ENCODE measurements around the gene PHACTR1.
"Not testable (repeated sequence)": the region's sequence is repeated elsewhere in the genome, so short reads cannot be mapped to it uniquely, and the experiment has no call there.

PHACTR1 gene

DNA sequence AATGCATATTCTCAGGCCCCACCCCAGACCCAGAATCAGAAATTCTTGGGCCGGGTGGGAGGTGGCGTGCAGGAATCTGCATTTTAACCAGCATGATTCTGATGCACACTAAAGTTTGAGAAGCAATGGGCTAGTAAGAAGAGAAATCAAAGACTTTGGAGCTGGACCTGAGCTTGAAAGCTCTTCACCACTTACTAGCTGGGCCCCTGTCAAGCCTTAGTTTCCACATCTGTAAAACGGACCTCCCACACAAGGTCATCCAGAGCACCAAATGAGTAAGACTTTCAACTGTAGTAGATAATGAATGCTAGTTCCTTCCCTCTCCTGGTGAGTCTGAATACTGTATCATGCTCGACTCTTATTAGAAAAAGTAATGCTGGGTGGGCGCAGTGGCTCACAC lies 524.8 kb downstream of the PHACTR1 start:
- no peak for DNase-seq

DNA sequence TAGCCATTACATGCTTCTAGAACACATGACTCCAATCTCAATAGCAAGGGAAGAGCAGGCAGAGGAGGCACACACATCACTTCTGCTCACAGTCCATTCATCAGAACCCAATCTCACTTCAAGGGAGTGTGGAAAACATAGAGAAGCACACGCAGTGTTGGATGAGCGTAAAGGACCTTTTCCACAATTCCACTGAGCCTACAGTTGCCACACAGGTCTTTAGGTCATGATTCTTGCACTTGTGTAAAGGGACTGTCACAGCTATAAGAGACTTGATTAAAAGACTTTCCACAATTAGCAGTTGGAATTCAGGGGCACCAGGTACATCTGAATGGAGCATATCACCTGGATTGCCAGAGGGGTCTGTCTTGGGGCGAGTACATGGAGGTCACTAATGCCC lies 525.6 kb downstream of the PHACTR1 start:
- no peak for DNase-seq

DNA sequence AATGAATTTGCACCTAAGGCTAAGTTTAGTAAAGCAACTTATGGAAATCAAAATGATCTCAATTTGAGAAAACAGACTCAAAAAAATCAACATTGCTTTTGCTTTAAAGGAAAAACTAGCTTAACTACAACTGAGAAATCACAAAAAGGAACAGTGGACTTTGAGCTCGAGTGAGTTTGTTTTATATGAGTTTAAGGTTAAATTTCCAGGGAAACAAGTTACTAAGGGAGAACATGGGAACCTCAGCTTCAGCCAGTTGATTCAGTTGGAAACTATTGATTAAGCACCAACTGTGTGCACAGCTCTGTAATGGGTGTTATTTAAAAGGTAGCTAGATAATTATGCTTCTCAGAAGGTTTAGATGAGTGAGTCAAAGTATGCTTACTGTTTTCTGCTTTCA lies 526.0 kb downstream of the PHACTR1 start:
- DNase-seq = no peak

DNA sequence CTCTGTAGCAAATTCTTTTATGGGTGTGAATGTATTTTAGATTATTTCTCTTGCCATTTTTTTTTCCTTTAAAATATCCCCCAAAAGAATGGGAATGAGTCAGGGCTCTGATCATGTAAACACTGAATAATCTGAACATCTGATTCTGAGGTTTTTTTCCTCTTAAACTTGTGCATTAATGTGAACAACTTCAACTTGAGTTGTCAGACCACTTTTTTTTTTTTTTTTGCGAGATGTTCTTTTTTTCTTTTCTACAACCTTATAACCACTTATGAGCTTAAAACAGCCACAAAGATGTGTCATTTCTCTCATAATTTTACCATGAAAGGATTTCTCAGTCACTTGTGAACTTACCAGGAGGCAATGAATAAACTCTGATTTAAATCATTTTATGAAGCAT lies 526.5 kb downstream of the PHACTR1 start:
- no peak for DNase-seq

DNA sequence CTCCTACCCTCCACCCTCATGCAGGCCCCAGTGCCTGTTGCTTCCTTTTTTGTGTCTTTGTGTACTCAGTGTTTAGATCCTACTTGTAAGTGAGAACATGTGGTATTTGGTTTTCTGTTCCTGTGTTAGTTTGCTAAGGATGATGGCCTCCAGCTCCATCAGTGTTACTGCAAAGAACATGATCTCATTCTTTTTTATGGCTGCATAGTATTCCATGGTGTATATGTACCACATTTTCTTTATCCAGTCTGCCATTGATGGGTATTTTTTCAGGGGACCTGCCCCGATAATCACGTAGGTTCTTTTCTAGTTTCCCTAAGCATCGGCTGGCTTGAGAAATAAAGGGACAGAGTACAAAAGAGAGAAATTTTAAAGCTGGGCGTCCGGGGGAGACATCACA lies 527.2 kb downstream of the PHACTR1 start:
- DNase-seq = not testable (repeated sequence)

DNA sequence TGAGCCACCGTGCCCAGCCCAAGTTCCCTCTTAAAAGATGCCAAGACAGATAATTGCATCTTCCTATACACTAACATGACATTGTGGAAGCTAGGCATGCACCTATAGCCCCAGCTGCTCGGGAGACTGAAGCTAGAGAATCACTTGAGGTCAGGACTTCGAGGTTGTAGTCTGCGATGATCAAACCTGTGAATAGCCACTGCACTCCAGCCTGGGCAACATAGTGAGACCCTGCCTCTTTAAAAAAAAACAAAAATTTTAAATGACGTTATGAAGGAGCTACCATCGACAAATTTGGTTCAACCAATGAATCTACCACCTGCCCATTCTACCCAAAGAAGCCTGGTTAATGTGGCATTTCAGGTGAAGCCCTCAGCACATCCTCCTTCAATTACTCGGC lies 531.1 kb downstream of the PHACTR1 start:
- DNase-seq = no peak

DNA sequence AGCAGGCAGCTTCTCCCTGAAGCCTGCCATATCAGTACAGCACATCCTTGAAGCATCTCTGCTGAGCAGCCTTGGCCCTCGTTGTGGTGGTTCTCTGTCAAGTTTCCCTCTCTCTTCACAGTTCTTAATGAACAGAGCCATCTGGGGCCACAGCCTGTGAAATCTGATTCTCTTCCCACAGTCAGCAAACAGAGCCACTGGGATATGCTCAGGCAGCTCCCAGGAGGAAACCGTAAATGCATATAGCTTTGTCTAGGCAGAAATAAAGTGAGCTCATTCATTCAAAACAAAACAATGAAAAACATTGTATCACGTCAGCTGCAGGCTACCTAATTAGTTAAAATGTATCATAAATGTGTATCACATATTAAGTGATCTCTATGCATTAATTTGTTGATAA lies 531.5 kb downstream of the PHACTR1 start:
- DNase-seq = no peak

DNA sequence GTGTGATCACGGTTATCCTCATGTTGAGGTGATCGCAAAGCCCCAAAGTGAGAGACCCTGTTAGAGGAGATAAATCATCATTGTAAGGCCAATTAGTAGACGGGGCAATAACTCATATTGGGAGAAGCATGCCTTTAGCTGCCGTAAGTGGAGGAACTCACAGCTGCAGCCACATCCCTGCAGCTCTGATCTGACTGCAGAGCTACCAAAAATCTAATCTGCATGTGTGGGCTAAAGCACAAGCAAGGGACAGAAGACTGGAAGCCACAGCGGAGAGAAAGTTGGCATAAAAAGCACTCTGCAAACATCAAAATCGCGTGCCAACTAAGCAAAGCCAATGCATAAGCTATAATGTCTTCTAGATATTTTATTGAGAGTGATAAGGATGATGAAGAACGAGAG lies 532.0 kb downstream of the PHACTR1 start:
- DNase-seq = no peak

DNA sequence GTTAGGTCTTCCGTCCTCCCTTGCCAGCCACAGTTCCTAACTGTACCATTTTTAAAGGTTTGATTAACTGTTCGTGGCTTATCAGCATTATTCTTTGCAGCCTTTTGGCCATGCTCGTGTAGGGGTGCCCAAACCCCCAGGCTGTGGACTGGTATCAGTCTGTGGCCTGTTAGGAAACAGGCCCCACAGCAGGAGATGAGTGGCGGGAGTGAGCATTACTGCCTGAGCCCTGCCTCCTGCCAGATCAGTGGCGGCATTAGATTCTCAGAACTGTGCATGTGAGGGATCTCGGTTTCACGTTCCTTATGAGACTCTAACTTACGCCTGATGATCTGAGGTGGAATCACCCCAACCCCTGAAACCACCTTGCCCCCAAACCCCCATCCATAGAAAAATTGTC lies 532.4 kb downstream of the PHACTR1 start:
- DNase-seq = no peak

DNA sequence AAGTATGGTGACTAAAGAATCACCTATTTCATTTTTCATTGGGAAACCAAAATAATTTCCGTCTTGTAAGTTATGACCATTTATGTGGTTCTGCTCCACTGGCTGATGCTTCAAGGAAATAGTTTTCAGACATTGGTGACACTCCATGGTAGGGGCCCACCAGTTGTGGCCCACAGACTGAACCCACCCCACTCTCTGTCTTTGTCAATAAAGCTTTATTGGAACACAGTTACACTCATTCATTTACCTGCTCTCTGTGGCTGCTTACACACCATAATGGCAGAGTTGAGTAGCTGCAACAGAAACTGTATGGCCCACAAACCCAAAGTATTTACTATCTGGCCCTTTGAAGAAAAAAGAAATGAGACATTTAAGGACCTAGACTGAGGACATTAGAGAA lies 533.2 kb downstream of the PHACTR1 start:
- DNase-seq = no peak

DNA sequence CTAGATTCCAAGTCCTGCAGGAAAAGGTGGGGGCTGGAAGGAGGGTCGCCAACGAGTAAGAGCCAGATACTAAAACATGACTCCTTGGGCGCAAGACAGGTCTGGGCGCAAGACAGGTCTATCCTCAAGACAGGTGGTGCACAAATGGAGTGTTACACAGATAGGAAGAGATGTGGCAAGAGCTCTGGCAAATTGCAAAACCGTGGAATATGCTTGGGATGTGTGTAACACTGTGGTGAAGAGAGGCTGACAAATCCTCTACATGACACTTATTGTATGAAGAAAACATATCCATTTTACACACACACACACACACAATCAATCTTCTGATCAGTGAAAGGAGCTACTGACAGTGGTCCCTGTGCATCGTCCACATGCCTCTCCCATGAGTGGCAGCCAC lies 534.1 kb downstream of the PHACTR1 start:
- no peak for DNase-seq

DNA sequence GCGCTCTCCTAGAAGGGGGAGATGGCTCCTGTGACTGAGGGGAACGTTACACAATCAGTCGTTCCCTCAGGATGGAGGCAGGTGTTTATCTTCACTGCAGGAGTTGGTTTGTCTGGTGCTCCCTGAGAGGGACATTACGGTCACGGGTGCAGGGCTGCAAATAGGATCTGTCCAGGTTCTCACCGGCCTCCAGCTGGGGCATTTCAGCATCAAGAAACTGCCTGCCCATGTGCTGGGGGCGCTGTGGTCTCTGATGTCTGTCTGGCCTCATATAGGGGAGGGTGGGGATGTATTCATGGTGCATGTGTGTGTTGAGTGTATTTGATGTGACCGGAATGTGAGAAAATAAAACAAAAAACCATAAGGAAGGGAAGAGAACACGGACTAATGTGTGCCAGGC lies 534.7 kb downstream of the PHACTR1 start:
- no peak for DNase-seq

DNA sequence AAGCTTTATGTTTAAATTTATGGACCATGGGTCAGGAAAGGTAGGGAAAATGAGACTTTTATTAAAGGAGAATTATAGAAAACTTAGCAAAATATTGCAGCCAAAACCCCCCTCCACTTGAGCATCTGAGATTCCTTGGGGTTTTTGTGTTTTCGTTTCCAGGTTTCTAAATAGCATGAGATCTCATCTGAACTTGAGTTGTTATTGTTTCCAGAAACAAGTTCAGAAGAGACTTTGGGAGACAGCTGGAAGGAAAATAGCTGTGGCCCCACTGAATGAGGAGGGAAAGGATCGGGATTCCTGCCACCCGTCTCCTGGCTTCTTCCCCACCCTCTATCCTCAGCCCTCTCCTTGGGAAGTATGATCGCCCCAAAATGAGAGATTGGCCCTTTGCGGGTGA lies 536.2 kb downstream of the PHACTR1 start:
- no peak for DNase-seq

DNA sequence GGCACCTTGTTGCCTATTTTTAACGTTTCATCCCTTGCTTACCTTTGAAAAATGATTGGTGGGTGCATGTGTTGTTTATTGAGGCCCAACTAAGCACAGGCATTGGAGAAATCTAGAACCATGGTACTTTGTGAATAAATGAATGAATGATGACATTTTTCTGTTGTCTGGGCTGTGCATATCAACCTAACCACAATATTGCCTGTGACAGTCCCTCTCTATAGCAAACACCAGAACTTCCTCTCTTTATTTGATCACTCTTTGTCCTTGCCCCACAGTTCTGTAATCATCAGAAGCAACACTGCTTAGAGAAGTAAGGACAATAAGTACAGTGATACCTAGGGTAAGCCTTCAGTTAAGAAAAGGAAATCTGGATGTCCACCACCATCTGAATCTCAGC lies 536.7 kb downstream of the PHACTR1 start:
- DNase-seq = no peak

DNA sequence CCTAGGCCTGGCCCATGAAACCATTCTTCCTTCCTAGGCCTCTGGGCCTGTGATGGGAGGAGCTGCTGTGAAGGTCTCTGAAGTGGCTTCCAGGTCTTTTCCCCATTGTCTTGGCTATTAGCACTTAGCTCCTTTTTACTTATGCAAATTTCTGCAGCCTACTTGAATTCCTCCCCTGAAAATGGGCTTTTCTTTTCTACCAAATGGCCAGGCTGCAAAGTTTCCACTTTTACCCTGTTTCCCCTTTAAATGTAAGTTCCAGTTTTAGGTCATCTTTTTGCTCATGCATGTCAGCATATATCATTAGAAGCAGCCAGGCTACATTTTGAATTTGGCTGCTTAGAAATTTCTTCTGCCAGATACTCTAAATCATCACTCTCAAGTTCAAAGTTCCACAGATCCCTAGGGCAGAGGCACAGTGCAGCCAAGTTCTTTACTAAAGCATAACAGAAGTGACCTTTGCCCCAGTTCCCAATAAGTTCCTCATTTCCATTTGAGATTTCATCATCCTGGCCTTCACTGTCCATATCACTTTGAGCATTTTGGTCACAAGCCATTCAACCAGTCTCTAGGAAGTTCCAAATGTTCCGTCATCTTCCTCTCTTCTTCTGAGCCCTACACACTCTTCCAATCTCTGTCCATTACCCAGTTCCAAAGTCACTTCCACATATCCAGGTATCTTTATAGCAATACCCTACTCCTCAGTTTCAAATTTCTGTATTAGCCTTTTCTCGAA lies 539.9 kb downstream of the PHACTR1 start:
- DNase-seq = no peak

DNA sequence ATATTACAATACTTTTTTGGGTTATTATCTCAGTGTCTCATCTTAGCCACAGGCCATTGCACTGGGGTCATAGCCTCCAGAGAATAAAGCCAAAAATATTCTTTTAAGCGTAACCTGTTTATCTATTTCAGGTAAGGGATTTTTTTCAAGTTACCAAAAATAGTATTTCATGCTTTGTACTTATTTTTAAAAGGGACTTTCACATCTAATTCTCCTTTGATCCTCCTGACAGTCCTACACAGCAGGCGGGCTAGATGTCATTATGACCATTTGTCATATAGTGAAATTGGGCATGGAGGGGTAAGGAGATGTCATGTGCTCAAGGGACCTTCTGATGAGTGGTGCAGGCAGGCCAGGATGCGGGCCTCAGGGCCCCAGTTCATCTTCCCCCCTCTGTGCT lies 542.8 kb downstream of the PHACTR1 start:
- no peak for DNase-seq

DNA sequence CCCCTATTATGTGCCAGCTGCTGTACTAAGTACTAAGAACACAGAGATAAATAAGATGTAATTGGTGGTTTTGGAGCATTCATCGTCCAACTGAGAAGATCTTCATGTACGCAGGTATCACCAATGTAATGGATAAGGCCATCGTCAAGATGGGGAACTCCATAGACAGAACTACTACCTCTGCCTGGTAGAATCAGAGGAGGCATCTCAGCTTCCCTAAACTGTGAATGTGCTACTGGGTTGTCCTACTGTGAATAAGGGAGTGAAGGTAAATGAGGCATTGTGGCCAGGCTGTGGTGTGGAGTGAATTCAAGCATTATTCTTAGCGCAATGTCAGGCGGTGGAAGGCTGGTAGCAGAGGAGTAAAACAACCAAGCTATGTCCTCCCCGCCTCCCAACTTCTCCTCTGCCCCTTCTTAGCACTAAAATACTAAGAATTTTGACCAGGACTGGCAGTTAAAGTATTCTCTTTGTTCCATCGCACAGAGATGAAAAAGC lies 543.6 kb downstream of the PHACTR1 start:
- no peak for DNase-seq

DNA sequence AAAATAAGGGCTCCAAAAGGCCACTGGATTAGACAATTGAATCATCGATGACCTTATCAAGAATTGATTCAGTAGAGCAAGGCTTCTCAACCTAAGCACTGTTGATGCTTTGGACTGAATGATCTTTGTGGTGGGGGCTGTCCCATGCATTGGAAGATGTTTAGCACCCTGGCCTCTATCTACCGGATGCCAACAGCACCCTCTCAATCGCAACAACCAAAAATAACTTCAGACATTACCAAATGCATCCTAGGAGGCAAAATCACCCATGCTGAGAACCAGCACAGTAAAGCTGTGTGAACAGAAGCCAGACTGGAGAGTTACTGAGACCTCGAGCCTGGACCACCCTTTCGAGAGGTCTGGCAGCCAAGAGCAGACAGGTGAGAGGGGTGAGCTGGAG lies 544.3 kb downstream of the PHACTR1 start:
- no peak for DNase-seq

DNA sequence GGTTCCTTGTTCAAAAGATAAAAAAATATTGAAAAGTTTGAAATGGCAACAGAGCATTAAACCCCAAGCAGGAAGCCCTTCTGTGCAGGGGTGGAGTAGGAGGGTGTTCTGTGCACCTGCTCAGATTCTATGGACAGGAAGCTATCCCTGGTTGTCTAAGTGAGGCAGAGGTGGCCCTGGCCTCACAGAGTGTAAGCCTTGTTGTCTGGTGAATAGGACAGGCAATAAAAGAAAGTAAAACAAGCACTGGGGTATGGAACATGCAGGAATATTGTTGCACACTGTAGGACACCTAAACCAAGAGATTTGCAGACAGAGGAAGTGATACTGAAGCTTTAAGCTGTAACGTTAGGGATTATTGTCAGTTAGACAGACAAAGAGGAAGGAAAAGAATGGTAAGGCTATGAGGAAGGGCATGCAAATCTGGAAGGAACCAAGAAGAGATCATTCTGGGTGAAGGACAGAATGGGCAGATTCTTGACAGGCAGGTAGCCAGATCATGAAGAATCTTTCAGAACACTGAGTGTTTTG lies 545.0 kb downstream of the PHACTR1 start:
- no peak for DNase-seq

DNA sequence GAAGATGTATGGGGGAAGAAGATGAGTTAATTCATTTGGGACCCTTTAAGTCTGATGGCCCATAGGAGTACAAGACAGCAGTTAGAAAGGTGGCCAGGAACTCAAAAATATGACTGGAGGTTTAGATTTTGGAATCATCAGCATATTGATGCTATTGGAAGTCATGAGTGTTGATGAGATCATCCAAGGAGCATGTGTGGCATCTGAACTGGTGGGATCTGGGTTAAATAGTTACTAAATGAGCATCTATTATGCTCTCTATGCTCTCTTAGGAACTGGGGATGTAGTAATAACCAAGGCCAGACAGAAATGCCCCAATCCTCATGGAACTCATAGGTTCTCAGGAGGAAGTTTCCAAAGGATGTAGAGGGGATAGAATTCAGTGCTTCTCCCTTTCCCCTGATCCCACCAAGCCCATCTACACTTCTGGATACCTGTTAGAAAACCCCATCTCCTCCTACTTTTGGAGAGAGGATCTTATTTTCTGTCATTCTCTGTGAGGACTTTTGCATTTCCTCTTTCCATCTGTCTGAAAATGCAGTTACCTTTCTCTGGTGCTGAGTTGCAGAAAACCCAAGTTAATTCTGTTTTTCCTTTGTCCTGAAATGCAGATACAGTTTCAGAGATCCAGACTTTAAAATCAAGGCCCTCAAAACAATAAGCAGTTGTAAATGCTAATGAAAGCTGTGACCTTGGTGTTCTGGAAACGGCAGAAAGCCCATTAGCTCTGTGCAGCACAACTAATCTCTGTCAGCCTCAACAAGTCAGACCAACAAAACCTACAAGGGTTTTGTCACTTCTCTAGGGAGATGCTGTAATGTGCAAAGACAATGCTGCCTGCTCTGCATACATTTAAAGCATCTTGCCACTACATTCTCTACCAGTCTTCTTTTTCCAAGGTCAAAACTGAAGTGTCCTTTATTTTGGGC lies 546.0 kb downstream of the PHACTR1 start:
- DNase-seq = no peak

DNA sequence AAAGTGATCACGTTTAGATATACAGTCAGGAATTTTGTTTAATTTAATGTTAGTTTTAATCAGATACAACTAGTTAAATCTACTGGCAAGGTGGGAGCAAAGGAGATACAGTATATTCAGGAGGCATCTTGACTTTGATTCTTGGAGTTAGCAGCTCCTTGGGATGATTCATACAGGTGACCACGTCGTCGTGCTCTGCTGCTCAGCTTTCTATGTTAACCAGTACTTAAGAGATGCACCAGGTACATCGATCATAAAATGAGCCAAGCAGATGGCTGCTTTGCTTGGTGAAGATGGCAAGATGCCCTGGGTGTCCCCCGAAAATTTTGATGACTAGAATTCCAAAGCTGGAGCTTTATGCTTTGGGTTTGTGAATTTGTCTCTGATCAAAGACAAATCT lies 547.1 kb downstream of the PHACTR1 start:
- no peak for DNase-seq

DNA sequence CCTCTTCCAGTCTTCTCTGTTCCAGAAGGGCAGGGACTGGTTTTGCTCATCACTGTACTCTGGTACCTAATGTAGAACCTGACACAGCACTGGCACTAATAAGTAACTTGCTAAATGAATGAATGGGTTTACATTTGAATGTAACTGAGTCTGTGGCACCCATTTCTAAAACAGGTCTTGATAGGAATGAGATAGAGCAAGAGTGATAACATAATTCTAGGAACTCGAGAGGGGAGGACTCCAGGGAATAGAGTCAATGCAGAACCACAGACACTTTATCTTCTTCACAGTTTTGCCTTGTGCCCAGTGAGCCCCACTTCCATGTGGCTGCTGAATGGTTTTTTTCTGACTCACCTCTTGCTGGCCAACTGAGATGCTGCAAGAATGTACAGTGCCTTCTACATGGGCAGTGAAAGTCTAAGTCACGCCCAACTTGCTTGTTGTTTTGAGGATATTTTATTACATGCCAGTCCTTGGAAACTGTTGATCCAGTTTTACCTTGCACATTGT lies 550.6 kb downstream of the PHACTR1 start:
- DNase-seq = no peak

DNA sequence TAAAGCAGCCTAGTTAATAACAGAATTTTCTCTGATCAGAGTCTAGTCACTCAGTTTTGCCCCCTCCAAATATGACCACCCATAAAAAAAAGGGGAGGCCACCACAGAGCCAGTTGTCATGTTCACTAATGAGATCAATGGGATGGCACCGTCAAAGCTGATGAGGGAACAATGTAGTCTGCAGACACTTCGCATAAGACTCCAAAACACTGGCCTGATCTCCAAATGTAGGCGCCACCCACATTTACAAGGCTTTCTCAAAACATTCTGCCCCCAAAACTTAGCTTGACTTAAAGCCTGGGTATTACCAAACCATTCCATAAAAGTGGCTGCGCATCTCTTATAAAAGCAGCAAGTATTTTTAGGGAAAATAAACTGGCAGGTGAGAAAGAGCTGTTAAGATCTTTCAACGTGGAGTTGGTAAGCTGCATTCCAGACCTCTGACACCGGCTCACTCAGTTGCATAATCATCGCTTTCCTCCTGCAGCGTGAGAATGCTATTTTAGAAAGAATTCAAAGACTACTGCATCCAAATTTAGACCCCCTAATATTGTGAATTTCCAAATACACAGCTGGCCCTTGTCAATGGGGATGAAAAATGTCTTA lies 552.4 kb downstream of the PHACTR1 start:
- DNase-seq = no peak
